ENCODE measurements around the gene PTTG2. TPM values are rescaled to one million over a fixed set of nuclear protein-coding genes. Genes with fewer than 3 reads are reported as not detected.

Gene PTTG2
- total RNA-seq, 2 donors from 2014 or later, result 2.6 TPM; not detected in 1

DNA sequence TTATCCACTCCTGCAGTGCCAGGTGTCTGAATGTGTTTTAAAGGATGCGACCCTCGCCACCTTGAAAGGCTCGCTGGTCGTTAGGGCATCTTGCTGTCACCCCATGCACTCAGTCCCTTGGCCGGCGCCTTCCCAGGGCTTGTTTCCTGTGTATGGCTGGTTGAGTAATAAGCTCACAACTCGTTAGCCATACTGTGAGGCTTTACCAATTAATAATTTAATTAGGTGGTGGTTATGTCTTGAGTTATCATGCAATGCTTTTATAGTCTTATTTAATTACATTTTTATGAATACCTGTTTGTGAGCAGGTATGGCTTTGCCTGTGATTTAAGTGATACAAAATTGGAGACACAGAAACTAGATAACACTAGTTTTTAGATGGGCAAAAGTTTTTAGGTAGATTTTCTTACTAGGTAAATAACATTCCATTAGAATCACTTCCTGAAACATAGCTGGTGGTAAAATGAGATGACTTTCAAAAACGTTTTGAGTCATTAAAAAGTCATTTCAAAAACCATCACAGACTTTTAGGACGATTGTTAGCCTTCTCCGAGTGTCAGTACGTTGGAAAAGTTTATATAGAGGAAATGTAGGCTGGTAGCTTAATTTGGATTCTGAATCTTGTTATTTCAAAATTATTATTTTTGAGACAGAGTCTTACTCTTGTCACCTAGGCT, 18.2 kb downstream of the PTTG2 start:
- Histone ChIP-seq H3K27ac (peak overlapping the region; percentile 82 to 88), H3K4me1 (replicated peaks) (no peaks in the 10 kb centered on the region)
- intact Hi-C loops (cut with DNase I), result loop anchor here (5.0 kb wide), 5 partner anchors 59 to 291 kb away; partner anchors contain the start of genes PGM2, RELL1 and TBC1D1

GRCh38 chr4:37980246-37980645, 20.0 kb downstream of the PTTG2 start:
- intact Hi-C loops (cut with DNase I), result no loop called here
- Histone ChIP-seq H3K27me3 (replicated peaks; ENCODE audit: insufficient read depth) (no peaks in the 10 kb centered on the region), H3K36me3 (no peaks in the 10 kb centered on the region), H3K4me3 (no peak overlapping the region), H3K27ac (no peak overlapping the region), H3K9me3 (no peaks in the 10 kb centered on the region), H3K4me1 (replicated peaks) (no peaks in the 10 kb centered on the region)
- TF ChIP-seq POLR2A (IDR thresholded peaks at IDR 0.05), result no peak
- TF ChIP-seq, protein P1, sequence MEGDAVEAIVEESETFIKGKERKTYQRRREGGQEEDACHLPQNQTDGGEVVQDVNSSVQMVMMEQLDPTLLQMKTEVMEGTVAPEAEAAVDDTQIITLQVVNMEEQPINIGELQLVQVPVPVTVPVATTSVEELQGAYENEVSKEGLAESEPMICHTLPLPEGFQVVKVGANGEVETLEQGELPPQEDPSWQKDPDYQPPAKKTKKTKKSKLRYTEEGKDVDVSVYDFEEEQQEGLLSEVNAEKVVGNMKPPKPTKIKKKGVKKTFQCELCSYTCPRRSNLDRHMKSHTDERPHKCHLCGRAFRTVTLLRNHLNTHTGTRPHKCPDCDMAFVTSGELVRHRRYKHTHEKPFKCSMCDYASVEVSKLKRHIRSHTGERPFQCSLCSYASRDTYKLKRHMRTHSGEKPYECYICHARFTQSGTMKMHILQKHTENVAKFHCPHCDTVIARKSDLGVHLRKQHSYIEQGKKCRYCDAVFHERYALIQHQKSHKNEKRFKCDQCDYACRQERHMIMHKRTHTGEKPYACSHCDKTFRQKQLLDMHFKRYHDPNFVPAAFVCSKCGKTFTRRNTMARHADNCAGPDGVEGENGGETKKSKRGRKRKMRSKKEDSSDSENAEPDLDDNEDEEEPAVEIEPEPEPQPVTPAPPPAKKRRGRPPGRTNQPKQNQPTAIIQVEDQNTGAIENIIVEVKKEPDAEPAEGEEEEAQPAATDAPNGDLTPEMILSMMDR (IDR thresholded peaks at IDR 0.05), result no peak
- no peak for TF ChIP-seq POLR2AphosphoS5 (IDR thresholded peaks at IDR 0.05)
- DNase-seq (ENCODE audit: low spot score), result no peak
- WGBS, result 72% methylated on average over 1 of the region's 1 CpG

More for the DNA sequence above, 18.2 kb downstream of the PTTG2 start:
- Histone ChIP-seq H3K27me3 (replicated peaks; ENCODE audit: insufficient read depth) (no peaks in the 10 kb centered on the region), H3K4me3 (peak overlapping the region; percentile 65 to 82), H3K36me3 (no peaks in the 10 kb centered on the region), H3K9me3 (no peaks in the 10 kb centered on the region)
- 29% methylated on average over 11 of the region's 11 CpGs for WGBS
- TF ChIP-seq, protein P1 (IDR thresholded peaks at IDR 0.05), result no peak
- TF ChIP-seq POLR2AphosphoS5 (IDR thresholded peaks at IDR 0.05), result no peak
- no peak for TF ChIP-seq POLR2A (IDR thresholded peaks at IDR 0.05)
- no peak for DNase-seq (ENCODE audit: low spot score)

GRCh38 chr4:37981425-37981824, 21.2 kb downstream of the PTTG2 start:
- 63% methylated on average over 4 of the region's 4 CpGs for WGBS
- no peaks in the 10 kb centered on the region for H3K27me3 ChIP-seq (replicated peaks; ENCODE audit: insufficient read depth)
- no peaks in the 10 kb centered on the region for H3K9me3 ChIP-seq
- DNase-seq (ENCODE audit: low spot score), result no peak
- intact Hi-C loops (cut with DNase I), result no loop called here
- TF ChIP-seq POLR2AphosphoS5 (IDR thresholded peaks at IDR 0.05) (no peak), POLR2A (IDR thresholded peaks at IDR 0.05) (no peak)
- TF ChIP-seq, protein P1 (IDR thresholded peaks at IDR 0.05), result no peak
- H3K4me1 ChIP-seq (replicated peaks), result no peaks in the 10 kb centered on the region
- H3K27ac ChIP-seq, result no peak overlapping the region
- H3K4me3 ChIP-seq, result no peak overlapping the region
- no peaks in the 10 kb centered on the region for H3K36me3 ChIP-seq

DNA sequence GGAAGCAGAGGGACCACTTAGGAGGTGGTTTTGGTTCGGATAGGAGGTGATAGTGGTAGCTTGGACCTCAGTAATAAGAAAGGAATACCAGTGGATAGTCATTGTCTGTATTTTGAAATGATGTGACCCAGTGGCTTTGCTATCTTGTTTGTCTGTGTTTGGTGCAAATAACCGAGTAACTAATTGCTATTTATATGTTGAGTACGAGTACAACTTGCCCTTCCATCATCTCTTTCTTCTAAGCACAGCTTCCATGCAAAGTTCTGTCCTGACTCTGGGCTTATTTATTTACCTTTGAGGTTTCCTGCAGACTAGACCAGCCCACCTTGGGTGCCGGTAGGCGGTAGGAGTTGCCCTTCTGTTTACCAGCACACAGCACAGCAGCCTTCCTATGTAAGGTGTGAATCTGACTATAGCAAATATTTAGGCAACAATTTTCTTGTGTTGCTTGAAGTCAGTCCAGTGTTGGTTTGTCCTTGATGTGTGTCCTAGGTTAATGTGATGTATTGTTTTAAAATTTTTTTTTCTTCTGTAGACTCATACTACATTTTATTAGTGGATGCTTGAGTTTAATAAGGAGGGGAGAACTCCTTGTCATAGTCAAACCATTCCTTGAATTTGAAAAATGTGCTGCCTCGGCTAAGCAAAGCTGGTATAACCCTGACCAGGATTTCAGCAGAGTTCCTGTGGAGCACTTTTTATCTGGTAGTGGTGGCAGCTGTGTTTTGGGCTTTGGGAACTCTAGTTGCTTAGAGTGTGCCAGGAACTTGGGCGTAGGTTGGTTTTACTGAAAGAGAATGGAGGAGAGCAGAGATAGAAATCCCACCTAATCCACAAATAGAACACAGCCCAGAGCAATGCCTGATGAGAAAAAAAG, 21.9 kb downstream of the PTTG2 start:
- no peak overlapping the region for H3K27ac ChIP-seq
- TF ChIP-seq POLR2A (IDR thresholded peaks at IDR 0.05) (no peak), POLR2AphosphoS5 (IDR thresholded peaks at IDR 0.05) (no peak)
- TF ChIP-seq, protein P1 (IDR thresholded peaks at IDR 0.05), result no peak
- H3K4me3 ChIP-seq, result no peak overlapping the region

More for the DNA sequence above, 21.9 kb downstream of the PTTG2 start:
- no peak for DNase-seq (ENCODE audit: low spot score)
- WGBS, result 60% methylated on average over 7 of the region's 7 CpGs
- intact Hi-C loops (cut with DNase I), result no loop called here
- Histone ChIP-seq H3K4me1 (replicated peaks) (no peaks in the 10 kb centered on the region), H3K27me3 (replicated peaks; ENCODE audit: insufficient read depth) (no peaks in the 10 kb centered on the region), H3K9me3 (no peaks in the 10 kb centered on the region), H3K36me3 (no peaks in the 10 kb centered on the region)
